Stimulated activated CD4-positive, alpha-beta T cell treated with anti-CD3 and anti-CD28 coated beads, TNF-alpha, amount 100 ng/mL, for 24 hours (primary cell): Measurements from ENCODE around the gene TIMM23B.
"Not testable (repeated sequence)": the region's sequence is repeated elsewhere in the genome, so short reads cannot be mapped to it uniquely, and the experiment has no call there.

ENCODE experiments used
- DNase-seq, 3 experiments: peaks; one replicate each; pipeline ENCODE4 v3.0.0-alpha.2; 2020; ENCODE audit warnings: low read depth in 3 of 3

Gene TIMM23B

GRCh38 chr10:49941447-49942338 is at the start of gene TIMM23B, which contains the start of gene PARG:
TSS of gene TIMM23B (plus strand) at chr10:49942053. CDS start at chr10:49942195, 142 bp downstream.
TSS of gene PARG (minus strand) at chr10:49942027. CDS start at chr10:49941725, 302 bp downstream.
- DNase-seq: peak; percentile 52 to 76 (median 67)

GRCh38 chr10:49899999-49900398 is 41.9 kb upstream of the TIMM23B start:
- not testable (repeated sequence) for DNase-seq

- DNase-seq: not testable (repeated sequence)
Observed at GRCh38 chr10:49900406-49900805, 41.4 kb upstream of the TIMM23B start.

- not testable (repeated sequence) for DNase-seq
Observed at GRCh38 chr10:49903829-49904228, 38.0 kb upstream of the TIMM23B start.

GRCh38 chr10:49908290-49909080 is 33.4 kb upstream of the TIMM23B start:
- not testable (repeated sequence) for DNase-seq

- not testable (repeated sequence) for DNase-seq
Observed at GRCh38 chr10:49910295-49910694, 31.6 kb upstream of the TIMM23B start.

GRCh38 chr10:49916451-49916850 is 25.4 kb upstream of the TIMM23B start:
- DNase-seq: not testable (repeated sequence)

GRCh38 chr10:49917927-49918326 is 23.9 kb upstream of the TIMM23B start:
- not testable (repeated sequence) for DNase-seq

GRCh38 chr10:49922041-49922440 is 19.8 kb upstream of the TIMM23B start:
- DNase-seq: not testable (repeated sequence)

GRCh38 chr10:49923572-49923971 is 18.3 kb upstream of the TIMM23B start:
- not testable (repeated sequence) for DNase-seq

- not testable (repeated sequence) for DNase-seq
Observed at GRCh38 chr10:49931276-49931675, 10.6 kb upstream of the TIMM23B start.

GRCh38 chr10:49931959-49932728 is 9.7 kb upstream of the TIMM23B start:
- DNase-seq: not testable (repeated sequence)

- DNase-seq: not testable (repeated sequence)
Observed at GRCh38 chr10:49942339-49942705, 469 bp downstream of the TIMM23B start.

- DNase-seq: not testable (repeated sequence)
Observed at GRCh38 chr10:49943607-49944006, 1.8 kb downstream of the TIMM23B start.

- not testable (repeated sequence) for DNase-seq
Observed at GRCh38 chr10:49948142-49948541, 6.3 kb downstream of the TIMM23B start.

- DNase-seq: not testable (repeated sequence)
Observed at GRCh38 chr10:49948737-49949136, 6.9 kb downstream of the TIMM23B start.

GRCh38 chr10:49952006-49952405 is 10.2 kb downstream of the TIMM23B start:
- DNase-seq: not testable (repeated sequence)

GRCh38 chr10:49953122-49953521 is 11.3 kb downstream of the TIMM23B start:
- not testable (repeated sequence) for DNase-seq

GRCh38 chr10:49970331-49970857 is 28.5 kb downstream of the TIMM23B start:
- not testable (repeated sequence) for DNase-seq

GRCh38 chr10:49971466-49971865 is 29.6 kb downstream of the TIMM23B start:
- DNase-seq: not testable (repeated sequence)

GRCh38 chr10:49972094-49972493 is 30.2 kb downstream of the TIMM23B start:
- not testable (repeated sequence) for DNase-seq
